Pancreas (tissue), 10 donors: ENCODE measurements around the gene PNPLA8. TPM values are rescaled to one million over a fixed set of nuclear protein-coding genes. Genes with fewer than 3 reads are reported as not detected.

Experiments
- ATAC-seq, 4 donors: fragments of 200-7000 bp; cut with Tn5 transposase; one replicate each; pipeline versions ENCODE4 v1.8.0 to v1.9.1; 2020; ENCODE audit warnings: mild to moderate bottlenecking in 4 of 4, moderate library complexity in 4 of 4
- DNase-seq, 6 donors: peaks; one replicate each; pipeline ENCODE4 v3.0.0-alpha.2; 2020
- FAIRE-seq: peaks from 2 replicates; lab custom pipeline; 2012; peaks lifted over from hg19 to GRCh38; lab: Jason Lieb, UNC
- H3K27ac ChIP-seq, 4 donors: fragments of 200-600 bp; sonication (generic); 1 replicate in 3 of 4; 2 replicates in 1 of 4; pipeline versions ENCODE4 v1.5.0 to v1.8.0; 2020
- H3K27me3 ChIP-seq, 4 donors: fragments of 200-600 bp; one replicate each; pipeline ENCODE4 v1.8.0; 2021
- H3K36me3 ChIP-seq, 3 donors: fragments of 200-600 bp; sonication (generic) in 1 of 3; one replicate each; pipeline versions ENCODE4 v1.5.0 to v1.8.0; 2020 to 2021
- H3K4me1 ChIP-seq, 3 donors: fragments of 200-600 bp; one replicate each; pipeline ENCODE4 v1.8.0; 2021
- H3K4me3 ChIP-seq, 4 donors: fragments of 200-600 bp; sonication (generic) in 2 of 4; one replicate each; pipeline versions ENCODE4 v1.5.0 to v1.8.0; 2020 to 2021
- H3K9me3 ChIP-seq, 4 donors: fragments of 200-600 bp; one replicate each; pipeline ENCODE4 v1.8.0; 2021
- WGBS, 2 donors: extraction: QIAGEN DNeasy Blood & Tissue Kit; methylation state at CpG; one replicate each; pipeline ENCODE4 v1.1.7; 2013; 5-methylcytosine and 5-hydroxymethylcytosine counted together
- intact Hi-C, 3 donors: fragments of 100-400 bp; cut with DNase I; formaldehyde crosslinking; loops; one replicate each; pipeline versions ENCODE4 v1.11.1 to v1.14.2; 2022
- polyA plus RNA-seq, 2 donors: library from polyadenylated mRNA; stranded (reverse); fragments of 200-250 nt; gene quantifications; one replicate each; pipeline ENCODE4 v1.2.3, GENCODE V29; 2013
- total RNA-seq, 6 donors: library from RNA; stranded (reverse); fragmentation: NEBNext Ultra II Directional in 4 of 6; extraction: Animal tissue kit (Norgen Biotek cat#: 25700) in 4 of 6; gene quantifications; one replicate each; pipeline versions ENCODE4 v1.2.1 to v1.2.4, GENCODE V29; 2021 to 2023
- TF ChIP-seq, protein P1 (sequence below), 4 donors: fragments of 200-600 bp; sonication (generic) in 3 of 4; IDR thresholded peaks; one replicate each; pipeline versions ENCODE4 v1.5.0 to v1.8.0; 2021; ENCODE audit warnings: antibody characterized with exemption in 4 of 4
- donor health status: healthy with polysubstance abuse.
- donor health status: DM: no; HTN: no; CAD: no; lungs with moderate emphysema.
- donor health status: DM: no; HTN: no; CAD: no.
- donor health status: control.
- donor health status: control.
- donor health status: Bipolar disorder and iron deficiency.
- donor health status: DM: yes; HTN: yes; CAD: no.
- donor health status: DM: no; HTN: no; CAD: no.
- donor health status: DM: no; HTN: no; CAD: no.
- donor health status: DM: yes; HTN: yes; CAD: no.

The PNPLA8 gene
- total and polyA plus RNA-seq, 8 donors = 5.2 to 13.4 (median 10.1) TPM

- TF ChIP-seq, protein P1, sequence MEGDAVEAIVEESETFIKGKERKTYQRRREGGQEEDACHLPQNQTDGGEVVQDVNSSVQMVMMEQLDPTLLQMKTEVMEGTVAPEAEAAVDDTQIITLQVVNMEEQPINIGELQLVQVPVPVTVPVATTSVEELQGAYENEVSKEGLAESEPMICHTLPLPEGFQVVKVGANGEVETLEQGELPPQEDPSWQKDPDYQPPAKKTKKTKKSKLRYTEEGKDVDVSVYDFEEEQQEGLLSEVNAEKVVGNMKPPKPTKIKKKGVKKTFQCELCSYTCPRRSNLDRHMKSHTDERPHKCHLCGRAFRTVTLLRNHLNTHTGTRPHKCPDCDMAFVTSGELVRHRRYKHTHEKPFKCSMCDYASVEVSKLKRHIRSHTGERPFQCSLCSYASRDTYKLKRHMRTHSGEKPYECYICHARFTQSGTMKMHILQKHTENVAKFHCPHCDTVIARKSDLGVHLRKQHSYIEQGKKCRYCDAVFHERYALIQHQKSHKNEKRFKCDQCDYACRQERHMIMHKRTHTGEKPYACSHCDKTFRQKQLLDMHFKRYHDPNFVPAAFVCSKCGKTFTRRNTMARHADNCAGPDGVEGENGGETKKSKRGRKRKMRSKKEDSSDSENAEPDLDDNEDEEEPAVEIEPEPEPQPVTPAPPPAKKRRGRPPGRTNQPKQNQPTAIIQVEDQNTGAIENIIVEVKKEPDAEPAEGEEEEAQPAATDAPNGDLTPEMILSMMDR (IDR thresholded peaks at IDR 0.05) = no peak
- Histone ChIP-seq H3K4me3 (peak within 1 kb of the TSS; percentile 56 to 80 (median 60)), H3K4me1 (peaks cover 7 to 28% (median 13%) of the 10 kb centered on the region in 3 donors), H3K27me3 (no peaks in the 10 kb centered on the region), H3K27ac (peak within 1 kb of the TSS; percentile 40 to 81 (median 72)), H3K9me3 (no peaks in the 10 kb centered on the region), H3K36me3 (no peaks in the 10 kb centered on the region)
- DNase-seq = peak; percentile 81 to 94 (median 90)
- intact Hi-C loops = loop anchor here in 1 of 3 donors (5.0 kb wide), 1 partner anchor 274 kb away; no protein-coding TSS in a partner anchor
- ATAC-seq = peak; percentile 66 to 82 (median 80)
- no peak for FAIRE-seq
- WGBS, 2 donors = 0 to 1% methylated on average over 58 to 81 of the region's 81 CpGs
Measured at GRCh38 chr7:108455998-108456677, 69.8 kb downstream of the PNPLA8 start, which contains the start of gene NRCAM. Gene NRCAM, minus strand, starts transcription at chr7:108456436. Its CDS starts 216,372 bp downstream, at chr7:108240064.

- peak overlapping the region; percentile 56 to 80 (median 60) for H3K4me3 ChIP-seq
- FAIRE-seq (no peak), DNase-seq (peak in 5 of 6 donors; percentile 55 to 87 (median 60)), ATAC-seq (peak; percentile 40 to 57 (median 52))
- intact Hi-C loops = loop anchor here in 1 of 3 donors (5.0 kb wide), 1 partner anchor 273 kb away; no protein-coding TSS in a partner anchor
- no peaks in the 10 kb centered on the region for H3K36me3 ChIP-seq
- 0% methylated on average over 45 to 47 of the region's 47 CpGs for WGBS, 2 donors
- H3K9me3 ChIP-seq = no peaks in the 10 kb centered on the region
- H3K27me3 ChIP-seq = no peaks in the 10 kb centered on the region
- TF ChIP-seq, protein P1 (IDR thresholded peaks at IDR 0.05) = no peak
- peak overlapping the region; percentile 40 to 81 (median 72) for H3K27ac ChIP-seq
- peaks cover 2 to 24% (median 7%) of the 10 kb centered on the region in 3 donors for H3K4me1 ChIP-seq
Measured at GRCh38 chr7:108455551-108455997, 70.4 kb downstream of the PNPLA8 start.

- ATAC-seq = peak; percentile 28 to 42 (median 38)
- Histone ChIP-seq H3K4me1 (peaks cover 0 to 22% (median 7%) of the 10 kb centered on the region in 3 donors), H3K9me3 (no peaks in the 10 kb centered on the region), H3K4me3 (peak overlapping the region; percentile 56 to 80 (median 60)), H3K27ac (peak overlapping the region; percentile 40 to 81 (median 72)), H3K36me3 (no peaks in the 10 kb centered on the region), H3K27me3 (no peaks in the 10 kb centered on the region)
- 1% methylated on average over 60 to 72 of the region's 72 CpGs for WGBS, 2 donors
- no peak for FAIRE-seq
- TF ChIP-seq, protein P1 (IDR thresholded peaks at IDR 0.05) = no peak
- intact Hi-C loops = loop anchor here in 1 of 3 donors (5.0 kb wide), 1 partner anchor 273 kb away; no protein-coding TSS in a partner anchor
- peak in 5 of 6 donors; percentile 27 to 79 (median 42) for DNase-seq
Measured at GRCh38 chr7:108454674-108455550, 71.0 kb downstream of the PNPLA8 start.

- no peaks in the 10 kb centered on the region for H3K36me3 ChIP-seq
- ATAC-seq (no peak), DNase-seq (no peak), FAIRE-seq (no peak)
- H3K4me1 ChIP-seq = peaks cover 0 to 26% (median 7%) of the 10 kb centered on the region in 3 donors
- no peaks in the 10 kb centered on the region for H3K9me3 ChIP-seq
- TF ChIP-seq, protein P1 (IDR thresholded peaks at IDR 0.05) = no peak
- H3K27ac ChIP-seq = peak overlapping the region in 3 of 4 donors; percentile 63 to 81 (median 80)
- 38% methylated on average over 4 of the region's 4 CpGs for WGBS, 2 donors
- H3K27me3 ChIP-seq = no peaks in the 10 kb centered on the region
- H3K4me3 ChIP-seq = peak overlapping the region; percentile 56 to 80 (median 60)
- intact Hi-C loops = no loop called here
Measured at GRCh38 chr7:108454317-108454673, 71.6 kb downstream of the PNPLA8 start.
